Fibroblast of gingiva (primary cell): ENCODE results near the gene SORL1.
A peak's percentile ranks its signal among the peaks of the same experiment; 100 is the strongest.
"Not testable (repeated sequence)": the region's sequence is repeated elsewhere in the genome, so short reads cannot be mapped to it uniquely, and the experiment has no call there.

ENCODE experiments used
- DNase-seq: peaks from one replicate; pipeline ENCODE4 v3.0.0-alpha.2; 2011; ENCODE audit warnings: low read depth

The SORL1 gene

DNA sequence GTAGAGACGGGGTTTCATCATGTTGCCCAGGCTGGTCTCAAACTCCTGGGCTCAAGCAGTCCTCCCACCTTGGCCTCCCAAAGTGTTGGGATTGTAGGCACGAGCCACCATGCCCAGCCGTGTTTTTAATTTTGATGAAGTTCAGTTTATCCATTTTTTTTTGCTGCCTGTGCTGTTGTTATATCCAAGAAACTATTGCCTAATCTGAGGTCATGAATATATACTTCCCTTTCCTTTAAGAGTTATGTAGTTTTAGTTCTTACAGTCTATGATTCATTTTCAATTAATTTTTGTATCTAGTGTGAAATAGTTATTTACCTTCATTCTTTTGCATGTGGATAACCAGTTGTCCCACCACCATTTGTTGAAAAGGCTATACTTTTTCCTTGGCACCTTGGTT is 50.9 kb downstream of the SORL1 start:
- no peak for DNase-seq

DNA sequence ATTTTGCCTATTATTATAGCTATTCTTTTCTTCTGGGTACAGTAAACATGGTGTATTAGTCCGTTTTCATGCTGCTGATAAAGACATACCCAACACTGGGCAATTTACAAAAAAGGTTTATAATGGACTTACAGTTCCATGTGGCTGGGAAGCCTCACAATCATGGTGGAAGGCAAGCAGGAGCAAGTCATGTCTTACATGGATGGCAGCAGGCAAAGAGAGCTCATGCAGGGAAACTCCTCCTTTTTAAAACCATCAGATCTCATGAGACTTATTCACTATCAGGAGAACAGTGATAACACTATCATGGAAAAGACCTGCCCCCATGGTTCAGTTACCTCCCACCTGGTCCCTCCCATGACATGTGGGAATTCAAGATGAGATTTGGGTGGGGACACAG is 54.1 kb downstream of the SORL1 start:
- DNase-seq, result not testable (repeated sequence)

DNA sequence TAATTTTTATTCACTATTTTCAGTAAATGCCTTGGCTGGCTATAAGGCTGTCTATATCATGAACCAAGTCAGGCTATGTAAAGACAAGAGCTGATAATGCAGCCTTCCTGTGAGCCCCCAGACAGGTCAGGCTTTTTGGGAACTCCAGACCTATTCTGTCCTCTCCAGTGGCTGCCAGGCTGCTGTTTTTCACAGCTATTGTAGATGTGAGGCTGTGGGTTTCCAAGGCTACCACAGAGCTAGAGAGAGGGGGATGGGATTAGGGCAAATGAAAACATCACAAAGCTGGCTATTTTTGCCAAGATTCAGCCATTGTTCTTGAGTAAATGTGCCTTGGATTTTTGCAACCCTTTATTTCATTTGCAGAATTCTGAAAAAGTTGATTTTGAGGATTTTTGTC is 56.3 kb downstream of the SORL1 start:
- DNase-seq, result no peak

GRCh38 chr11:121510438-121510837 is 58.3 kb downstream of the SORL1 start:
- DNase-seq, result no peak

- no peak for DNase-seq
Measured at GRCh38 chr11:121512468-121513465, 60.7 kb downstream of the SORL1 start.

- DNase-seq, result no peak
Measured at GRCh38 chr11:121513807-121514206, 61.7 kb downstream of the SORL1 start.

GRCh38 chr11:121514432-121515334 is 62.6 kb downstream of the SORL1 start:
- DNase-seq, result no peak

- DNase-seq, result no peak
Measured at GRCh38 chr11:121515335-121515671, 63.2 kb downstream of the SORL1 start.

GRCh38 chr11:121517996-121518395 is 65.9 kb downstream of the SORL1 start:
- no peak for DNase-seq

- peak; percentile 83 for DNase-seq
Measured at GRCh38 chr11:121520243-121521144, 68.4 kb downstream of the SORL1 start.

GRCh38 chr11:121521145-121522042 is 69.3 kb downstream of the SORL1 start:
- DNase-seq, result no peak

DNA sequence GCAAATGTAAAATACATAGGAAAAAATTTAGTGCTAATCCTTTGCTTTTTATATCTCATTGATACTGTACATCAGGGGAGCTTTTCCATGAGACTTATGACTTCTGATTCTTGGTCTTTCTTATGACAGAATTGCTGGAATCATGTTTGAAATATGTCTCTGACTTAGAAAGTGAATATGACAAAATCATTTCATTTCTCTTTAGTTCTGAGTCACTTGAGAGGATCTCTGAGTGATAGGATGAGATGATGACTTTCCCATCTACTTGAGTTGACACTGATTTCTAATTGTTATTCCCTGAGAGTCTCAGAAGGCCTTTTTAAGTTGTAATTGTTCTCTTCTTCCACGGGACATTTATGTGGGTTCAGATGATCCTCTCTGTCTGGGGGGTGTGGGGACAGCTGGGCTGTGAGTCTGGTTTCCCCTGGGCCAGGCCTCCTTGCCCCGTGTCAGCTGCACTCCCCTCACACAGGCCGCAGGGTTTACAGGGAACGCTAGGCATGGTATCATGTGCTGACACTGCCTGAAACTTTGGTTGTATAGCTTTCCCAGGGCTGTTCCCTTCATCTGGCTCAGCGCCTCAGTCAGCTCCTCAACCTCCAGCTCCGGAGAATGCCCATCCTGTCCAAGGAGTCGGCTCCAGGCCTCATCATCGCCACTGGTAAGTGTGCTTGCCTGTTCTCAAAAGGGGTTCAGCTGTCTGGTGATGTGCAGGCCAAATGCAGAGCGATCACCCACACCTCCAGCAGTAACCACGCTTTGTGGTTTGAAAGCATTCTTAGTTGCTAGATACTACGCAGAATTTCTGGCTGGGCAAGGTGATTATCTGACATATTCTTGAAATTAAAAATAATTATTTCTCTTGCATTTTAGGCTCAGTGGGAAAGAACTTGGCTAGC is 70.2 kb downstream of the SORL1 start:
- no peak for DNase-seq

- no peak for DNase-seq
Measured at GRCh38 chr11:121523581-121524232, 71.6 kb downstream of the SORL1 start.

GRCh38 chr11:121524233-121524631 is 72.1 kb downstream of the SORL1 start:
- peak; percentile 35 for DNase-seq

- DNase-seq, result no peak
Measured at GRCh38 chr11:121525376-121525775, 73.3 kb downstream of the SORL1 start.

DNA sequence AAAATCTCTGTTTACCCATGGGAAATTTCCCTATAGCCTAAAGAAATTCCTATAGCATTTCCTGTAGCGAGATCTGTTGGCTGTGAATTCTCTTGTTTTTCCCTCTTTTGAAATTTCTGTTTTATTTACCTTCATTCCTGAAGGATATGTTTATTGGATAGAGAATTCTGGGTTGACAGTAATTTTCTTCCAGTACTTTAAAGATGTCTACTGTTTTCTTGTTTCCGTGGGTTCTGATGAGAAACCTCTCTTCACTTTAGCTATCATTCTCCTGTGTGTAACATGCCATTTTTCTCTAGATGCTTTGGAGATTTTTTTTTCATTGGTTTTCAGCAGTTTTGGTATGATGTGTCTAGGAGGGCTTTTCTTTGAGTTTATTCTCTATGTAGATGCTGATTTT is 78.1 kb downstream of the SORL1 start:
- DNase-seq, result no peak

DNA sequence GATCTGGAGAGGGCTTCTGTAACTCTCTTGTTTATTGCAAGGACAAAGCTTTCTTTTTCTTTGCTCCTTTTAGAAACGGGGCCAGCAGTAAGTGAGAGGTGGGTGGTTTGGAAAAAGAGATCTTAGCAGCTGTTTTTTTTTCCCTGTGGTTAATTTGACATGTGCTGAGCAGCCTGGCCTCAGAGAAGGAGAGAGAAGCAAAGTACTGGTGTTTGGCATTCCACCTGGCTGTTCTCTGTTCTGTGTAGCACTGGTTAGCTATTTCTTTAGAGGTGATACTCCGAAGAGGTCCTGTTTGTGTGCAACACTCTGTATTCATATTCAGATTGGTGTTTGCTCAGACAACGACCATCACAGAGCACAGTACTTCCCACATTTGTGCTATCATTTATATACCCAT is 81.5 kb downstream of the SORL1 start:
- no peak for DNase-seq

DNA sequence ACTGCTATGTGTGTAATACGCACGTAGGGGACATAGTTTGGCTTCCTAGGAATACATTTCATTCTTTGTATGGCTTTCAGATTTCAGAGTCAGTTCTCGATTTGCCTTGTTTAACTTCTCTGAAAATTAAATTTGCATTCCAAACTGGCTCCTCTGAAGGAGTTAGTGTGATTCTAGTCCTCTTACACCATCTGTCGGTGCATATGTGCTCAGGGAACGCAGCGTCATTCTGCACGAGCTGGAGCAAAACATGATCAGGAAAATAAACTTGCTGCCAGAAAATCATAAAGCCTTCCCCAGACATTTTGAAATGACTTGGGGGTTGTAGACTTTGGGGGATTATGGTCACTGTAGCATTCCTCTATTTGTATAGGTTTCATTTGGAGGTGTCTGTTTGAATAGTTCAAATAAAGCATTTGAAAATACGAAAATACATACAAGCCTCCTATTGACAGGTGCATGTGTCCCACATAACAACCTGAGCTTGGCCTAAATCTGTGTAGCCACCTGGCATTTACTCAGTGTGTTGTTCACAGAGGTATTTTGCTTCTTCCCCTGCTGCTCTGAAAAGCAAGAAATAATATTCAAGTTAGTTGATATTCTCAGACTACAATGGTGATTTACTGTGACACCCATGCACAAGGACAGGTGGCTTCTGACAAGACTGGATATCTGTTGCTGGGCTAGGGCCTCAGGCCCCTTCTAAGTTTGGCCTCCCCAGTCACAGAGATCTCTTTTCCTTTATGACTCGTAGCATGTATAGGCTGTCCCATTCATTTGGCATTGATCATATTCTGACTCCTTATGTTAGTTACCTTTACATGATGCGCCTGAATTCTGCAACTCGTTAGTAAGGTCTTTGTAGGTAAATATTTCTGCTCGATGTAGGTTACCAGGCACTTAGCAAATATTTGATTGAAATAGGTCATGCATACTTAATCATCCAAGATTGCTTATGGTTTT is 82.3 kb downstream of the SORL1 start:
- peak; percentile 41 for DNase-seq
